Fibroblast of villous mesenchyme (primary cell): ENCODE measurements around the gene LYSMD4. TPM values are rescaled to one million over a fixed set of nuclear protein-coding genes. Genes with fewer than 3 reads are reported as not detected.
A peak's percentile ranks its signal among the peaks of the same experiment; 100 is the strongest.

Experiments used
- DNase-seq: peaks from one replicate; pipeline ENCODE4 v3.0.0-alpha.2; 2010; ENCODE audit warnings: low read depth
- H3K4me3 ChIP-seq: 2 replicates; pipeline ENCODE4 v1.5.1; 2011; ENCODE audit warnings: low read depth, mild to moderate bottlenecking, low read length
- CTCF ChIP-seq: IDR thresholded peaks from 2 replicates; pipeline ENCODE4 v1.5.1; 2012; ENCODE audit warnings: low read depth, mild to moderate bottlenecking, low read length; ENCODE audit not compliant: insufficient read depth
- total RNA-seq: library from RNA; depleted of rRNA; stranded (reverse); fragments of >200 nt; gene quantifications from 2 replicates; pipeline ENCODE4 v1.2.3, GENCODE V29; 2012

Gene LYSMD4
- total RNA-seq, 1 donor = 7.8 TPM

GRCh38 chr15:99731336-99732123 lies 1.7 kb downstream of the LYSMD4 start:
- TF ChIP-seq CTCF = no peak
- H3K4me3 ChIP-seq = peak overlapping the region; percentile 80

DNA sequence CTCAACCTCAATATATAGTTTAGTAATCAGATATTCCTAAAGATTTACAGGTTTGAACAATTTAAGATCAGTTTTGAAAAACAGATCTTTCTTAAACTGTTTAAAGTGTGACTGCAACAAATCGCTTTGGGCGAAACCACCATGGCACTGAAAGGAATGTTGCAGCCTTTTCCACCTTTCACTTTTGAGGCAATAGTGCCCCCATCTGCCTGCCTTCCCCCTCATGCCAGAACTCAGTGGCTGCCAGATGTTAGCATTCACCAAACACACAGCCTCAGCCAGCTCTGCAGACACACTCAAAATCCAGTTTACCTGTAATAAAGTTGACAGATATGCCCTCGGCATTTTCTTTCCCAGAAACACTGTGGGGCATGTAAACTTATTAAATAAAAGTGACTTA lies 3.3 kb downstream of the LYSMD4 start:
- TF ChIP-seq CTCF = peak; percentile 67
- no peak overlapping the region for H3K4me3 ChIP-seq
- DNase-seq = peak; percentile 61

More at GRCh38 chr15:99731336-99732123, 1.7 kb downstream of the LYSMD4 start:
- DNase-seq = no peak

GRCh38 chr15:99729327-99729726 lies 3.9 kb downstream of the LYSMD4 start:
- no peak for TF ChIP-seq CTCF
- H3K4me3 ChIP-seq = no peak overlapping the region
- DNase-seq = no peak

- no peak for TF ChIP-seq CTCF
- no peak overlapping the region for H3K4me3 ChIP-seq
These were observed 4.3 kb downstream of the LYSMD4 start for GRCh38 chr15:99728916-99729315.

DNA sequence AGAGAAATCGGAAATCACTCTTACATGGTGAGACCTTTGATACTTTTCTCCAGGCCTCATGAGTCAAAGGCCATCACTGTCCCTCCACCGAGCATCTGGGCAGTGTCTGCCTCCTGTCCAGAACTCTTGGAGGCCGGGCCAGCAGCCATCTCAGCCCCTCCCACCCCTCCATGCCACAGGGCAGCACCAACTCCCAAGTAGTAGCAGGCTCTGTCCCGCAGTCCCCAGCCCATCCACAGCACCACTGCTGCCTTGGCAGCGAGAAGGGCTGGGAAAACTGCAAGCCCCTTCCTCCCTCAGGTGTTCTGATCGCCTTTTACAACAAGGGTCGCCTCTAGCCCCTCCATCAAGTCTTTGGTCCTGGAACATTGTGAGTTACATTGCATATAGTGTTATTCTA lies 5.5 kb downstream of the LYSMD4 start:
- no peak for TF ChIP-seq CTCF
- no peak for DNase-seq

More at GRCh38 chr15:99728916-99729315, 4.3 kb downstream of the LYSMD4 start:
- no peak for DNase-seq

DNA sequence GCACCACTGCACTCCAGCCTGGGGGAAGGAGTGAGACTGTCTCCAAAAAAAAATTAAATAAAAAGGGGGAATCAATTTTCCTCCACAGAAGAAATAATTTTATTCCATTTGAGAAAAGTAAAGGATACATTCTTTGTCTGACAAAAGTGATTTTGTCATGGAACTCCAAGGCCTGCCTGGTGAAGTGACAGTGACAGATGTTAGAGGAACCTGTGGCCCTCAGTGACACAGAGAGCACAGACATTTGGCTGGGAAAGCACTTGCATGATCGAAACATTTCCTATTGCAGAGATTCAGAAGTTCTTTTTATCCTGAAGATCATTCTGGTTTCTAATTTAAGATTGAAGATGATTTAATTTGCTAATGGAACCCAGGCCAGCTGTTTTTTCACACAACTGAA lies 5.9 kb downstream of the LYSMD4 start:
- TF ChIP-seq CTCF = no peak
- DNase-seq = no peak
- H3K4me3 ChIP-seq = no peak overlapping the region

More for the DNA sequence above, 5.5 kb downstream of the LYSMD4 start:
- no peak overlapping the region for H3K4me3 ChIP-seq

DNA sequence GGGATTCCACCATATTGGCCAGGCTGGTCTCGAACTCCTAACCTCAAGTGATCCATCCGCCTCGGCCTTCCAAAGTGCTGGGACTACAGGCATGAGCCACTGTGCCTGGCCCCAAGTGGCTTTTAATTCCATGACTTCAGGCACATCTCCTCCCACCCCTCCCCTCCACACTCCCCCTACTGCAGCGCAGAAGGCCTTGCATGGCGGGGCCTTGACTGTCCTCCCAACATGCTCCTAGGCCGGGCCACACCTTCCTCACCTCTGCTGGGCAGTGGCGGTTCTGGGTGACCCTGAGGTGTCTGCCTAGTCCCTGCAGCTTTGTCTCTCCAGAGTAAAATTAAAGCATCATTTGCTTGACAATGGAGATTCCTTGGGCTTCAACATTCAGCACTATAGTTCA lies 6.9 kb downstream of the LYSMD4 start:
- TF ChIP-seq CTCF = no peak

More for the DNA sequence above, 6.9 kb downstream of the LYSMD4 start:
- DNase-seq = no peak
- H3K4me3 ChIP-seq = no peak overlapping the region
